AG09319 (cell line): ENCODE results near the gene PNO1.
A peak's percentile ranks its signal among the peaks of the same experiment; 100 is the strongest.
"Not testable (repeated sequence)": the region's sequence is repeated elsewhere in the genome, so short reads cannot be mapped to it uniquely, and the experiment has no call there.

Source experiments
- DNase-seq: peaks from one replicate; pipeline ENCODE4 v3.0.0-alpha.2; 2010; ENCODE audit warnings: low read depth; ENCODE audit errors: extremely low read depth
- CTCF ChIP-seq: IDR thresholded peaks from 2 replicates; pipeline ENCODE4 v1.5.1; 2011; ENCODE audit warnings: low read depth, mild to moderate bottlenecking, inconsistent platforms, low read length, moderate library complexity

The PNO1 gene

DNA sequence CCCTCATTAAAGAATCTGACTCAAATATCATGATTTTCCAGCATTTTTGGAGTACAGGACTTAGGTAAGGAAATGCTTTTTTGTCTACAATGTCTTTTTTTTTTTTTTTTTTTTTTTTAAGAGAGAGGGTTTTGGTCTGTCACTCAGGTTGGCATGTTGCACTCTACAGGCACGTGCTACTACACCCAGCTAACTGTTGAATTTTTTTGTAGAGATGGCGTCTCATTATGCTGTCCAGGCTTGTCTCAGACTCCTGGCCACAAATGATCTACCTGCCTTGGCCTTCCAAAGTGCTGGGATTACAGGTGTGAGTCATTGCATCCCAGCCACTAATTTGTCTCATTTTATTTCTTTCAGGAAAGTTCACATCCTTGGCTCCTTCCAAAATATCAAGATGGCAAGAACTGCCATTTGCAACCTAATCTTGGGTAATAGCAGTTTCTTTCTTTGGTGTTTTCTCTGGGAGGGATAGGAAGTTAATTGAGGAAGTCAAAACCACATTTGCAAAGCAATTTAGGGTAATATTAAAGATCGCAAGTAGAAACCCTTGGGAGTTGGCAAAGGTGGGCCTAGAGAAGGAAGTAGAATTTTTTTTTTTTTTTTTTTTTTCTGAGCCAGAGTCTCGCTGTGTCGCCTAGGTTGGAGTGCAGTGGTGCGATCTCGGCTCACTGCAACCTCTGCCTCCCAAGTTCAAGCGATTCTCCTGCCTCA, 15.5 kb downstream of the PNO1 start:
- DNase-seq: no peak
- TF ChIP-seq CTCF: no peak

GRCh38 chr2:68175210-68175609, 17.5 kb downstream of the PNO1 start:
- DNase-seq: not testable (repeated sequence)

DNA sequence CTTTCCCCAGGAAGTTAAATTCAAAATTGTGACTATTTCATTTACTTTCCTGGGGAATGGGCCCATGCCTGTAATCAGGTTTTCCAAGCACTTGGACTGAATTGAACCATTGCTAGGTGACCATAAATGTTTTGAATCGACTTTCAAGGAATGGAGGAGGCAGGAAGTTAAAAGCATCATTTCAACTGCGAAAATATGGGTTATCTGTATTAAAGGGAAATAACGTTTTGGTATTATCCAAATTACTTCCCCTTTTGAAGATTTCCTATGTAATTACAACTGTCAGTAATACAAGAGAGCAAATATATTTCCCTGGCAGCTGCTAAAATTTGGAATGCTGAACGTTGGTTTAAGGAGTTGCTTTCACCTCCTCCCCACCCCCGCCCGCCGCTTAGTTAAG, 19.0 kb downstream of the PNO1 start:
- DNase-seq: no peak
- no peak for TF ChIP-seq CTCF

GRCh38 chr2:68177541-68177940, 19.9 kb downstream of the PNO1 start:
- DNase-seq: no peak
- TF ChIP-seq CTCF: no peak

GRCh38 chr2:68178432-68178831, 20.7 kb downstream of the PNO1 start:
- DNase-seq: no peak
- no peak for TF ChIP-seq CTCF

- DNase-seq: no peak
- TF ChIP-seq CTCF: no peak
Observed at GRCh38 chr2:68178954-68179627, 21.4 kb downstream of the PNO1 start.

DNA sequence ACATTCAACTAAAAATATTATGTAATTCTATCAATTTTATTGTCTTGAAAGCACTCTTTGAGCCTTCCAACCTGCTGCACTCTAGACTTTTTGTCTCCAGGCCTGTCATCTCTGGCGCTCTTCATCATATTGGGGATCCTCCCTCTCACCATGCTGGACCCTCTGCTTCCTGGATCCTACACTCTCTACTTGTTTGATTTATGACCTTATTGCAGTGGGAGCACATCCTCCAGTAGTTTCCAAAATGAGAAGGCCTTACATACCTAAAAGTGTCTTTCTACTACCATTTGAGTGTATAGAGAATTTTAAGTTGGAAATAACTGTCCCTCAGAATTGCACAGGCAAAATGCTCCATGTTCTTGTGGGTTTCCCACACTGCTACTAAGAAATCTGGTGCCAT, 25.2 kb downstream of the PNO1 start:
- no peak for TF ChIP-seq CTCF
- DNase-seq: no peak

GRCh38 chr2:68185541-68186164, 28.0 kb downstream of the PNO1 start:
- peak; percentile 51 for TF ChIP-seq CTCF
- DNase-seq: no peak
